ENCODE data around the gene SNW1.
A peak's percentile ranks its signal among the peaks of the same experiment; 100 is the strongest.

The SNW1 gene

DNA sequence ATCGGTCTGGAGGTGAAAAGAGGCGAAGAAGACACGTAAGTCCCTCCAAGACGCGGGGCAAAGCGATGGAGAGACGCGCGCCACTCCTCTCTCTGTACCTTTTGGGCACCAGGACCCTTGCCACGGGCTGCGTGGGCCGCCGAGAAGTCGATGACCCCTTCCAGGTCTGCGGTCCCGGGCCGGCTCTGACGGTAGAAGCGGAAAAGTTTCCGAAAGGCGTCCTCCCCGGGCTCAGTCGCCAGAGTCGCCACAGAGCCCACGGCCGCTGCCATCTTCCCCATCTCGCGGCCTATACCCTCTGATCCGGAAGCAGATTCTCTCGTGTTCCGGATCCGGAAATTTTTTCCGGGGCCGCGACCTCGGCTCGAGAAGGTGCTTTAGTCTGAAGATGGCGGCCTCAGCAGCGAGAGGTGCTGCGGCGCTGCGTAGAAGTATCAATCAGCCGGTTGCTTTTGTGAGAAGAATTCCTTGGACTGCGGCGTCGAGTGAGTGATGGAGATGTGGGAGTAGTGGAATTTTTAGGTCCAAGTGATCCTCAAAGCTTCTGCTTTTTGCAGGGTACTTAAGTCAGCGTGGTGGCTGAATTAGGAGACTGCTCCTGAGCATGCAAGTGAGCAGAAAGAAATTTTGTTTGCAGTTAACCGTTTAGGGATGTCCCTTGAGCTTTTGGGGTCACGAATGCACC lies 53.1 kb downstream of the SNW1 start, which contains the start of the genes ALKBH1 and SLIRP:
TSS of gene ALKBH1 (minus strand) at position 300 of the 685 bp plus-strand sequence. CDS start at position 281, 19 bp downstream.
TSS of gene SLIRP (plus strand) at position 380 of the 685 bp plus-strand sequence. CDS start at position 389, 9 bp downstream.
- TF ChIP-seq, protein P1, sequence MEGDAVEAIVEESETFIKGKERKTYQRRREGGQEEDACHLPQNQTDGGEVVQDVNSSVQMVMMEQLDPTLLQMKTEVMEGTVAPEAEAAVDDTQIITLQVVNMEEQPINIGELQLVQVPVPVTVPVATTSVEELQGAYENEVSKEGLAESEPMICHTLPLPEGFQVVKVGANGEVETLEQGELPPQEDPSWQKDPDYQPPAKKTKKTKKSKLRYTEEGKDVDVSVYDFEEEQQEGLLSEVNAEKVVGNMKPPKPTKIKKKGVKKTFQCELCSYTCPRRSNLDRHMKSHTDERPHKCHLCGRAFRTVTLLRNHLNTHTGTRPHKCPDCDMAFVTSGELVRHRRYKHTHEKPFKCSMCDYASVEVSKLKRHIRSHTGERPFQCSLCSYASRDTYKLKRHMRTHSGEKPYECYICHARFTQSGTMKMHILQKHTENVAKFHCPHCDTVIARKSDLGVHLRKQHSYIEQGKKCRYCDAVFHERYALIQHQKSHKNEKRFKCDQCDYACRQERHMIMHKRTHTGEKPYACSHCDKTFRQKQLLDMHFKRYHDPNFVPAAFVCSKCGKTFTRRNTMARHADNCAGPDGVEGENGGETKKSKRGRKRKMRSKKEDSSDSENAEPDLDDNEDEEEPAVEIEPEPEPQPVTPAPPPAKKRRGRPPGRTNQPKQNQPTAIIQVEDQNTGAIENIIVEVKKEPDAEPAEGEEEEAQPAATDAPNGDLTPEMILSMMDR (IDR thresholded peaks at IDR 0.05) = no peak

DNA sequence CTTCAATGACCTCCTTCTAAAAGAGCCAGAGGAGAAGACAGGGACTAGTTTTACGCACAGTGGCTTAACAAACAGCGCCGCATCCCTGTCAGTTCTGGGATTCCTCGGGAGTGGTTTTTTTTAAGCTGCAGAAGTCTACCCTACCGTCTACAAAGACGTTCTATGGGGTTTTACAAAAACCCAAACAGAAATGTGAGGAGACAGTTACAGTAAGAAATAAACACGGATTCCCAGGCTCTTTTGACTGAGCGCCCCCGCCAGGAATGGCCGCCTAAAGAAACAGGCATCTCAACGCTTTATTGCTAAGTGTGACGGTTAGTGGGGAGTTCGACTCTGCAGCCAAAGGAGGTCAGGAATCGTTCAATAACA lies 53.6 kb downstream of the SNW1 start:
- TF ChIP-seq, protein P1 (IDR thresholded peaks at IDR 0.05) = peak; percentile 63; the same call in 1 of the 2 replicates

DNA sequence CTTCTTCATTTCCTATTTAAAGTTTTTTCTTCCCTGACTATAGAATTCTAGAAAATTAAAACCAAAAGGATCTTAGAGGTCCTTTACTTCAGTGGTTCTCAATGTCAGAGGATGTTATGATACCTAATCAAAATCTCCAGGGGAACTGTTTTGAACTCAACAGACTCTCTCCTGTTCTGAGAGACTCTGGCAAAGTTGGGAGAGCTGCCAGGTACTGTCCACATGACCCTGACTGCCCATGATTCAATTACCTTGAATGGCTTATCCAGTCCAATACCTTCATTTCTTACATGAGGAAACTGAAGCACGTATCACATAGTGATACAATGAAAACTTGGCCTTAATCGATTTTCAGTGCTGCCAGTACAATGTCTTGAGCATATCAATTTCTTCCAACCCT lies 69.7 kb downstream of the SNW1 start:
- TF ChIP-seq, protein P1 (IDR thresholded peaks at IDR 0.05) = no peak

DNA sequence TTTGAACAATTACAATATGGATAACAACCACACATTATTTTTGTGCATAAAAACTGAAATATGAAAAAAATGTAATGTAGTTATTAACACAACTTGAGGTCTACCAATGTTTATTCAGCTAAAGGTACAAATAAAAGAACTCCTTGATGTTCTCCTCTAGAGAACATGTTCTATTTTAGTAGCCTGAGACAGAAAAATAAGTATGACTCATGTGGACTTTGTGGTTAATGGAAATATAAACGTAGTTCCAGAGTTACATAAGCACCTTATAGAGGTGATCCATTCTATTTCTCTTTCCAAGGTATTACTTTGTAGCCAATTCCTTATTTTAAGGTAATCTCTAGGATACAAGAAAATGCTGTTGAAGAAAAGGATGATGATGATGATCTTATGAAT lies 78.8 kb downstream of the SNW1 start:
- TF ChIP-seq, protein P1 (IDR thresholded peaks at IDR 0.05) = no peak

DNA sequence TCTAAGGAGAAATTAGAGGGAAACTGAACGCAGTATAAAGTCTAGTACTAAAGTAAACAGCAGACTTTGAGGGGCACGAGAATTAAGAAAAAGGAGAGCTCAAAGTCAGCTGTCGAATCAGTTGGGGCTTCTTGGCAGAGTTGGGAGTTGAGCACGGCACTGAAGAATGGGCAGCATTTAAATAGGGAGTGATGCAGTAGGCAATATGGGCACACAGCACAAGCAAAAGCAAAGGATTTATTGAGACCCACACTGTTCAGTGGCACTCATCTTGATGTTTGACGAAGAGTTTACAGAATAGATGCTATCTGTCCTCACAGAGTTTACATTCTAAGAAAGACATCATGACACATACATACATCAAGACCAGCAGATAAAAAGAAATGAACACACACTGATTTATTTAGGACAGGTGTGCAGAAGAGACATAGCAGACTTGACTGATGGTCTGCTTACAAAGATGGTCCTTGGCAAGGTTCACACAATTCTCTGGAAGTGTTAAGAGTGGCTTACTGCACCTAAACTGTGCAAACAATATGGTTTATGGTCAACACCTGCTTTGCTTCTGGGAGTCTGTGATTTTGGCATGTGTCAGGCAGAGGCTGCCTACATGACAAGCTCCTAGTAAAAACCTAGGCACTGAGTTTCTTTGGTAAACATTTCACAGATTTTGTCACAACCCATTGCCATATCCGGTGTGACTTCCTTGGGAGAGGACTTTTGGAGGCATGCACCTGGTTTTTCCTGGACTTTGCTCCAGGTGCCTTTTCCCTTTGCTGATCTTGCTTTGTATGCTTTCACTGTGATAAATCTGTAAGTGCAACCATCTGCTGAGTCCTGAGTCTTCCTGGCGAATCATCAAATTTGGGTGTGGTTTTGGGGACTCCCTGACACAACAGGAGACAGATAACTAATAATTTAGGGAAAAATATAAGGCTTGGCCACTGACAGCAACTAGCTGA lies 79.5 kb downstream of the SNW1 start:
- TF ChIP-seq, protein P1 (IDR thresholded peaks at IDR 0.05) = no peak

DNA sequence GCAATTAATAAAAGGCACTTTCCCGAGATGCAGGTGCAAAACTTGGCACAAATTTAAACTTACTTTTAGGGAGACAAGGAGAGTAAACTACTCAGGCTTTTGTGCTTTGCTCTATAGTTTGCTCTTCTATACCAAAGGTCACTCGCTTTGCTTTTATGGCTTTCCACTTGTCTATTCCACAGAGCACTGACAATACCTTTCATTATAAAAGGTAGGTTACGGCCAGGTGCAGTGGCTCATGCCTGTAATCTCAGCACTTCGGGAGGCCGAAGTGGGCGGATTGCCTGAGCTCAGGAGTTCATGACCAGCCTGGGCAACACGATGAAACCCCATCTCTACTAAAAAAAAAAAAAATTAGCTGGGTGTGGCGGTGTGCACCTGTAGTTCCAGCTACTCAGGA lies 86.0 kb downstream of the SNW1 start:
- TF ChIP-seq, protein P1 (IDR thresholded peaks at IDR 0.05) = no peak

DNA sequence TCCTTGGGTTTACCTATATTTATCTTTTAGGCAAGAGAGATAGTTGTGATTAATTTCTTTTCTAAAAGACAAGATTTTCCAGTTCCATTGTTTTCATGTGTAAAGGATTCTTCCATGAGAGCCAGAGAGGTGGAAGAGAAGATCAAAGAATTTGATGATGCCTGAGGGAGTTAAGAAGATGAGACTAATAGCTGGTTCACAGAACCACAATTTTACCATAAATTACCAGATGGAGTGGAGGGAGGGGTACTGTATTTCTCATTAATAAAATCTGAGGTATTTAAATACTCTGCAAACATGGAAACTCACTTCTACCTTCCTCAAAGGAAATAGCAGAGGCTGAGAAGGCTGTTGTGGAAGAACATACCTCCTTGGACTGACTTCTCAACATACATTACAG lies 87.8 kb downstream of the SNW1 start:
- TF ChIP-seq, protein P1 (IDR thresholded peaks at IDR 0.05) = no peak
